Endothelial cell of umbilical vein (primary cell): ENCODE measurements around the gene EPHA4.

Experiments
- CTCF ChIP-seq, 2 donors: IDR thresholded peaks; 1 replicate in 1 of 2; 2 replicates in 1 of 2; pipeline ENCODE4 v1.5.1; 2011; ENCODE audit warnings: low read length in 2 of 2, mild to moderate bottlenecking in 2 of 2, moderate library complexity in 2 of 2, control low read depth in 1 of 2, inconsistent platforms in 1 of 2, low read depth in 1 of 2; ENCODE audit not compliant: insufficient read depth in 1 of 2; ENCODE audit errors: extremely low read depth in 1 of 2
- EZH2 ChIP-seq: IDR thresholded peaks from 2 replicates; pipeline ENCODE4 v1.6.1; 2012; ENCODE audit warnings: borderline replicate concordance, low read depth, mild to moderate bottlenecking, moderate library complexity, low read length, inconsistent platforms; ENCODE audit not compliant: severe bottlenecking
- JUN ChIP-seq: IDR thresholded peaks from 2 replicates; pipeline ENCODE4 v1.6.1; 2011; ENCODE audit warnings: borderline replicate concordance, low read depth; ENCODE audit not compliant: insufficient read length, insufficient read depth
- POLR2A ChIP-seq: IDR thresholded peaks from 2 replicates; pipeline ENCODE4 v1.6.1; 2012; ENCODE audit warnings: low read depth, mild to moderate bottlenecking, control low read depth, low read length
- POLR2AphosphoS5 ChIP-seq: IDR thresholded peaks from 2 replicates; pipeline ENCODE4 v1.6.1; 2012; ENCODE audit warnings: low read depth, mild to moderate bottlenecking, control low read depth, low read length, moderate library complexity; ENCODE audit not compliant: insufficient read depth

- TF ChIP-seq CTCF (IDR thresholded peaks at IDR 0.05; ENCODE audit: extremely low read depth in 1 of 2, insufficient read depth in 1 of 2, low read depth in 1 of 2, low read length in 2 of 2) = no peak
- no peak for TF ChIP-seq POLR2AphosphoS5
- TF ChIP-seq POLR2A = no peak
- no peak for TF ChIP-seq EZH2
- TF ChIP-seq JUN = no peak
Measured at GRCh38 chr2:221442128-221442527, 130.0 kb downstream of the EPHA4 start.
